Panc1 (cell line): ENCODE data around the gene RBBP8. TPM values are rescaled to one million over a fixed set of nuclear protein-coding genes. Genes with fewer than 3 reads are reported as not detected.

Experiments
- ATAC-seq: fragments of 200-7000 bp; cut with Tn5 transposase; 2 replicates; pipeline ENCODE4 v1.9.1; 2020; ENCODE audit warnings: mild to moderate bottlenecking, moderate library complexity
- BruUV-seq: library from RNA; stranded (reverse); fragments of 400-500 nt; replicated peaks from 2 replicates; lab custom pipeline; 2021; lab: Mats Ljungman, UMichigan
- CTCF ChIA-PET: fragments of 300-600 bp; sonication (Branson Sonifier 250); formaldehyde crosslinking; loops from one replicate; lab custom pipeline; 2022; ENCODE audit warnings: antibody characterized with exemption; lab: Charles Lee
- POLR2A ChIA-PET: fragments of 300-600 bp; sonication (Branson Sonifier 250); formaldehyde crosslinking; loops from one replicate; lab custom pipeline; 2022; ENCODE audit warnings: antibody characterized with exemption; lab: Charles Lee
- DNase-seq: peaks from one replicate; pipeline ENCODE4 v3.0.0-alpha.2; 2010; ENCODE audit warnings: low read depth, low spot score
- H3K27ac ChIP-seq: 2 replicates; pipeline ENCODE4 v1.5.1; 2011; ENCODE audit warnings: mild to moderate bottlenecking, low read length, inconsistent platforms
- H3K27me3 ChIP-seq: fragments of 200-500 bp; sonication (Bioruptor generic); 2 replicates; pipeline ENCODE4 v1.6.0; 2014; ENCODE audit warnings: low read length, inconsistent platforms; ENCODE audit not compliant: control insufficient read depth, insufficient read depth
- H3K36me3 ChIP-seq: fragments of 200-500 bp; sonication (Bioruptor generic); 2 replicates; pipeline ENCODE4 v1.5.1; 2014; ENCODE audit warnings: inconsistent platforms, mild to moderate bottlenecking, low read length, moderate library complexity; ENCODE audit not compliant: control insufficient read depth, insufficient read depth
- H3K4me1 ChIP-seq: 2 replicates; pipeline ENCODE4 v1.5.1; 2011; ENCODE audit warnings: inconsistent platforms, mild to moderate bottlenecking, low read length, moderate library complexity; ENCODE audit not compliant: control insufficient read depth, insufficient read depth
- H3K4me3 ChIP-seq, 2 experiments: 2 replicates each; pipeline ENCODE4 v1.5.1; 2011 to 2012; ENCODE audit warnings: low read depth in 2 of 2, low read length in 2 of 2, mild to moderate bottlenecking in 2 of 2, inconsistent platforms in 1 of 2, moderate library complexity in 1 of 2
- H3K9me3 ChIP-seq: fragments of 200-500 bp; sonication (Bioruptor generic); 2 replicates; pipeline ENCODE4 v1.5.1; 2014; ENCODE audit warnings: low read depth, mild to moderate bottlenecking, inconsistent platforms, low read length, moderate library complexity; ENCODE audit not compliant: control insufficient read depth, insufficient read depth
- POLR2AphosphoS5 ChIP-seq: IDR thresholded peaks from 2 replicates; pipeline ENCODE4 v1.6.1; 2012; ENCODE audit warnings: mild to moderate bottlenecking, low read depth, low read length, moderate library complexity
- SIN3A ChIP-seq: IDR thresholded peaks from 2 replicates; pipeline ENCODE4 v1.6.1; 2012; ENCODE audit warnings: low read depth, mild to moderate bottlenecking, low read length, moderate library complexity, borderline replicate concordance; ENCODE audit not compliant: insufficient read depth
- TCF7L2 ChIP-seq: IDR thresholded peaks from 2 replicates; pipeline ENCODE4 v1.6.1; 2011; ENCODE audit warnings: mild to moderate bottlenecking, low read depth, low read length, inconsistent platforms
- in situ Hi-C: cut with HindIII; loops from 2 replicates; pipeline ENCODE4 v1.10.0; 2016; ENCODE audit warnings: low sequenced_read_pairs, low pct_unique_long_range_greater_than_20kb
- intact Hi-C: fragments of 100-400 bp; cut with micrococcal nuclease; formaldehyde crosslinking; loops from one replicate; pipeline ENCODE4 v1.10.0; 2022; ENCODE audit not compliant: unreplicated experiment
- total RNA-seq: library from RNA; stranded (reverse); gene quantifications from one replicate; pipeline ENCODE4 v1.2.1, GENCODE V29; 2021; ENCODE audit not compliant: unreplicated experiment
- TF ChIP-seq, protein P1 (sequence below), 2 experiments: IDR thresholded peaks; 2 replicates each; pipeline ENCODE4 v1.6.1; 2011 to 2012; ENCODE audit warnings: low read depth in 2 of 2, control low read depth in 1 of 2, low read length in 1 of 2, mild to moderate bottlenecking in 1 of 2, moderate library complexity in 1 of 2; ENCODE audit not compliant: insufficient read depth in 1 of 2
- TF ChIP-seq, protein P2 (sequence below): fragments of 450-650 bp; IDR thresholded peaks from 2 replicates; pipeline ENCODE4 v1.5.1; 2017; ENCODE audit warnings: mild to moderate bottlenecking

Gene RBBP8
- total RNA-seq, 1 experiment from 2014 or later, result 62.8 TPM

DNA sequence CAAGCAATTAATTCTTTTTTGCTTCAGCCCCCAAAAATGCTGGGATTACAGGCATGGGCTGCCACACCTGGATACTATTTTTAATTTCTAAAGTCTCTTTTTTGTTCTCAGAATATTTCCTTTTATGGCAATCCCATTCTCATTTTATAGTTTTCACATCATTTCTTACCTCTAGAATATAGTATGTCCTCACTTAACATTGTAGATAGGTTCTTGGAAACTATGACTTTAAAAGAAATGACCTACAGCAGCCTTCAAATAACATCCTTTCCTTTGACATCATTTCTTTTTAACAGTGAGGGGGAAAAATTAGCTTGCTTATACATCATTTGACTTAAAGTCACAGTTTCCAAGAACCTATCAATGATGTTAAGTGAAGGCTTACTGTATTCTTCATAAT lies 31.6 kb downstream of the RBBP8 start:
- Histone ChIP-seq H3K36me3 (peaks cover 5% of the 10 kb centered on the region; the same call in 1 of the 2 replicates), H3K4me3 (no peak overlapping the region), H3K27ac (no peak overlapping the region), H3K27me3 (no peaks in the 10 kb centered on the region), H3K4me1 (no peaks in the 10 kb centered on the region), H3K9me3 (no peaks in the 10 kb centered on the region)
- in situ Hi-C loops (no loop called here), intact Hi-C loops (no loop called here)
- BruUV-seq, result no TSS peak
- ChIA-PET CTCF (no interaction called here), POLR2A (interaction anchor here (0.6 kb wide), 1 partner anchor 215 kb away, joined by 4 read pairs; no protein-coding TSS in a partner anchor)
- DNase-seq, result no peak
- ATAC-seq, result no peak
- TF ChIP-seq TCF7L2, result no peak
- TF ChIP-seq POLR2AphosphoS5, result no peak
- TF ChIP-seq, protein P1, sequence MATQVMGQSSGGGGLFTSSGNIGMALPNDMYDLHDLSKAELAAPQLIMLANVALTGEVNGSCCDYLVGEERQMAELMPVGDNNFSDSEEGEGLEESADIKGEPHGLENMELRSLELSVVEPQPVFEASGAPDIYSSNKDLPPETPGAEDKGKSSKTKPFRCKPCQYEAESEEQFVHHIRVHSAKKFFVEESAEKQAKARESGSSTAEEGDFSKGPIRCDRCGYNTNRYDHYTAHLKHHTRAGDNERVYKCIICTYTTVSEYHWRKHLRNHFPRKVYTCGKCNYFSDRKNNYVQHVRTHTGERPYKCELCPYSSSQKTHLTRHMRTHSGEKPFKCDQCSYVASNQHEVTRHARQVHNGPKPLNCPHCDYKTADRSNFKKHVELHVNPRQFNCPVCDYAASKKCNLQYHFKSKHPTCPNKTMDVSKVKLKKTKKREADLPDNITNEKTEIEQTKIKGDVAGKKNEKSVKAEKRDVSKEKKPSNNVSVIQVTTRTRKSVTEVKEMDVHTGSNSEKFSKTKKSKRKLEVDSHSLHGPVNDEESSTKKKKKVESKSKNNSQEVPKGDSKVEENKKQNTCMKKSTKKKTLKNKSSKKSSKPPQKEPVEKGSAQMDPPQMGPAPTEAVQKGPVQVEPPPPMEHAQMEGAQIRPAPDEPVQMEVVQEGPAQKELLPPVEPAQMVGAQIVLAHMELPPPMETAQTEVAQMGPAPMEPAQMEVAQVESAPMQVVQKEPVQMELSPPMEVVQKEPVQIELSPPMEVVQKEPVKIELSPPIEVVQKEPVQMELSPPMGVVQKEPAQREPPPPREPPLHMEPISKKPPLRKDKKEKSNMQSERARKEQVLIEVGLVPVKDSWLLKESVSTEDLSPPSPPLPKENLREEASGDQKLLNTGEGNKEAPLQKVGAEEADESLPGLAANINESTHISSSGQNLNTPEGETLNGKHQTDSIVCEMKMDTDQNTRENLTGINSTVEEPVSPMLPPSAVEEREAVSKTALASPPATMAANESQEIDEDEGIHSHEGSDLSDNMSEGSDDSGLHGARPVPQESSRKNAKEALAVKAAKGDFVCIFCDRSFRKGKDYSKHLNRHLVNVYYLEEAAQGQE (IDR thresholded peaks at IDR 0.05; ENCODE audit: insufficient read depth in 1 of 2, low read depth in 2 of 2, low read length in 1 of 2), result no peak
- TF ChIP-seq SIN3A, result no peak
- TF ChIP-seq, protein P2, sequence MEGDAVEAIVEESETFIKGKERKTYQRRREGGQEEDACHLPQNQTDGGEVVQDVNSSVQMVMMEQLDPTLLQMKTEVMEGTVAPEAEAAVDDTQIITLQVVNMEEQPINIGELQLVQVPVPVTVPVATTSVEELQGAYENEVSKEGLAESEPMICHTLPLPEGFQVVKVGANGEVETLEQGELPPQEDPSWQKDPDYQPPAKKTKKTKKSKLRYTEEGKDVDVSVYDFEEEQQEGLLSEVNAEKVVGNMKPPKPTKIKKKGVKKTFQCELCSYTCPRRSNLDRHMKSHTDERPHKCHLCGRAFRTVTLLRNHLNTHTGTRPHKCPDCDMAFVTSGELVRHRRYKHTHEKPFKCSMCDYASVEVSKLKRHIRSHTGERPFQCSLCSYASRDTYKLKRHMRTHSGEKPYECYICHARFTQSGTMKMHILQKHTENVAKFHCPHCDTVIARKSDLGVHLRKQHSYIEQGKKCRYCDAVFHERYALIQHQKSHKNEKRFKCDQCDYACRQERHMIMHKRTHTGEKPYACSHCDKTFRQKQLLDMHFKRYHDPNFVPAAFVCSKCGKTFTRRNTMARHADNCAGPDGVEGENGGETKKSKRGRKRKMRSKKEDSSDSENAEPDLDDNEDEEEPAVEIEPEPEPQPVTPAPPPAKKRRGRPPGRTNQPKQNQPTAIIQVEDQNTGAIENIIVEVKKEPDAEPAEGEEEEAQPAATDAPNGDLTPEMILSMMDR, result no peak

DNA sequence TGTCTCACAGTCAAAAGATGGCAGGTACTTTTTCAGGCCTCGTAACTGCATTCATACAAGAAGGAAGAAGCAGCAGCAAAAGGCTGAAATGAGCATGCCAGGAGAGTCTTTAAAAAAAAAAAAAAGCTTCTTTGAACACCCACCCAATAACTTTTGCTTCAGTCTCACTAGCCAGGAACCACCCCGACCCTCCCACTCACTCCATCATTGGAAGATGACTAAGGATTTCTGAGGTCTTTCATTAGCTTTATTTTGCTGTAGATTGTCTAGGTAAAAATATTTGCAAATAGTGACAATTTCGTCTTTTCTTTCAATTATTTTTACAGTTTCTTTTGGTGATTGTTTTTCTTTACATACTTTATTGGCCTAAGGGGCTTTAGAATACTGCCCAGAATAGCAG lies 37.9 kb downstream of the RBBP8 start:
- H3K4me1 ChIP-seq, result no peaks in the 10 kb centered on the region
- H3K36me3 ChIP-seq, result peaks cover 15% of the 10 kb centered on the region; the same call in 1 of the 2 replicates
- no peaks in the 10 kb centered on the region for H3K9me3 ChIP-seq
- no peak for ATAC-seq
- in situ Hi-C loops, result no loop called here
- no TSS peak for BruUV-seq
- no peaks in the 10 kb centered on the region for H3K27me3 ChIP-seq
- H3K4me3 ChIP-seq, result no peak overlapping the region
- TF ChIP-seq TCF7L2 (no peak), SIN3A (no peak), POLR2AphosphoS5 (no peak)
- TF ChIP-seq, protein P1 (IDR thresholded peaks at IDR 0.05; ENCODE audit: insufficient read depth in 1 of 2, low read depth in 2 of 2, low read length in 1 of 2), result no peak
- TF ChIP-seq, protein P2, result no peak
- no peak overlapping the region for H3K27ac ChIP-seq
- ChIA-PET CTCF (interaction anchor here (0.7 to 0.9 kb wide), 2 partner anchors 316 to 528 kb away, joined by 5 to 7 read pairs; no protein-coding TSS in a partner anchor), POLR2A (no interaction called here)
- intact Hi-C loops, result no loop called here
- DNase-seq, result no peak
